GM18499 (cell line): ENCODE results near the gene PIK3CB.

ENCODE experiments used
- ATAC-seq: cut with Tn5 transposase; IDR thresholded peaks from one replicate; pipeline ENCODE4 v1.9.1; 2021; ENCODE audit warnings: moderate number of reproducible peaks; ENCODE audit not compliant: insufficient read depth, unreplicated experiment

Gene PIK3CB

GRCh38 chr3:138834596-138835396 is at the start of gene PIK3CB:
Gene PIK3CB (minus strand): TSS chr3:138834928. CDS start chr3:138759343, 75,585 bp downstream.
- peak; percentile 53 for ATAC-seq

- no peak for ATAC-seq
These were observed 46.5 kb upstream of the PIK3CB start for GRCh38 chr3:138881233-138881632.

- no peak for ATAC-seq
These were observed 45.0 kb upstream of the PIK3CB start for GRCh38 chr3:138879541-138880380.

- no peak for ATAC-seq
These were observed 42.5 kb upstream of the PIK3CB start for GRCh38 chr3:138877226-138877625.

GRCh38 chr3:138875754-138876664 is 41.3 kb upstream of the PIK3CB start:
- no peak for ATAC-seq

GRCh38 chr3:138875096-138875753 is 40.5 kb upstream of the PIK3CB start:
- no peak for ATAC-seq

- ATAC-seq = no peak
These were observed 38.9 kb upstream of the PIK3CB start for GRCh38 chr3:138873471-138874278.

GRCh38 chr3:138872632-138873031 is 37.9 kb upstream of the PIK3CB start:
- ATAC-seq = no peak

- no peak for ATAC-seq
These were observed 33.3 kb upstream of the PIK3CB start for GRCh38 chr3:138867996-138868395.

- ATAC-seq = no peak
These were observed 29.0 kb upstream of the PIK3CB start for GRCh38 chr3:138863776-138864113.

GRCh38 chr3:138862924-138863775 is 28.4 kb upstream of the PIK3CB start:
- ATAC-seq = no peak

GRCh38 chr3:138862531-138862923 is 27.8 kb upstream of the PIK3CB start:
- ATAC-seq = no peak

GRCh38 chr3:138861798-138862197 is 27.1 kb upstream of the PIK3CB start:
- no peak for ATAC-seq

GRCh38 chr3:138856799-138857198 is 22.1 kb upstream of the PIK3CB start:
- no peak for ATAC-seq

GRCh38 chr3:138854940-138855339 is 20.2 kb upstream of the PIK3CB start:
- no peak for ATAC-seq

- ATAC-seq = no peak
These were observed 19.5 kb upstream of the PIK3CB start for GRCh38 chr3:138854204-138854603.

- no peak for ATAC-seq
These were observed 15.4 kb upstream of the PIK3CB start for GRCh38 chr3:138850151-138850550.

- ATAC-seq = no peak
These were observed 14.7 kb upstream of the PIK3CB start for GRCh38 chr3:138849222-138849940.
